Ectodermal cell (in vitro differentiated cells): ENCODE results near the gene SLC6A11.

Experiments used
- H3K27ac ChIP-seq: 2 replicates; pipeline ENCODE4 v1.7.0; 2013; ENCODE audit warnings: mild to moderate bottlenecking, low read depth, low read length; ENCODE audit not compliant: insufficient read depth, poor library complexity, severe bottlenecking
- H3K27me3 ChIP-seq: 2 replicates; pipeline ENCODE4 v1.7.0; 2013; ENCODE audit warnings: mild to moderate bottlenecking, low read length; ENCODE audit not compliant: insufficient read depth, control insufficient read depth, poor library complexity, severe bottlenecking
- H3K36me3 ChIP-seq: one replicate; pipeline ENCODE4 v1.7.0; 2013; ENCODE audit warnings: low read length; ENCODE audit not compliant: control insufficient read depth, insufficient read depth
- H3K4me1 ChIP-seq: one replicate; pipeline ENCODE4 v1.7.0; 2013; ENCODE audit warnings: low read length; ENCODE audit not compliant: control insufficient read depth, insufficient read depth
- H3K4me3 ChIP-seq: 2 replicates; pipeline ENCODE4 v1.7.0; 2013; ENCODE audit warnings: low read depth, low read length, control low read depth; ENCODE audit not compliant: insufficient read depth
- H3K9me3 ChIP-seq: 2 replicates; pipeline ENCODE4 v1.7.0; 2013; ENCODE audit warnings: mild to moderate bottlenecking, low read length, moderate library complexity; ENCODE audit not compliant: control insufficient read depth
- WGBS, 2 experiments: methylation state at CpG; one replicate each; pipeline ENCODE4 v1.1.7; 2013; ENCODE audit warnings: missing lambda C conversion rate in 2 of 2; 5-methylcytosine and 5-hydroxymethylcytosine counted together

Gene SLC6A11

GRCh38 chr3:10960255-10960654 is 144.2 kb downstream of the SLC6A11 start:
- Histone ChIP-seq H3K36me3 (no peaks in the 10 kb centered on the region), H3K27me3 (no peaks in the 10 kb centered on the region), H3K4me3 (no peak overlapping the region), H3K4me1 (no peaks in the 10 kb centered on the region), H3K27ac (no peak overlapping the region), H3K9me3 (no peaks in the 10 kb centered on the region)
- WGBS, 2 experiments = 89 to 92% methylated on average over 6 of the region's 6 CpGs

DNA sequence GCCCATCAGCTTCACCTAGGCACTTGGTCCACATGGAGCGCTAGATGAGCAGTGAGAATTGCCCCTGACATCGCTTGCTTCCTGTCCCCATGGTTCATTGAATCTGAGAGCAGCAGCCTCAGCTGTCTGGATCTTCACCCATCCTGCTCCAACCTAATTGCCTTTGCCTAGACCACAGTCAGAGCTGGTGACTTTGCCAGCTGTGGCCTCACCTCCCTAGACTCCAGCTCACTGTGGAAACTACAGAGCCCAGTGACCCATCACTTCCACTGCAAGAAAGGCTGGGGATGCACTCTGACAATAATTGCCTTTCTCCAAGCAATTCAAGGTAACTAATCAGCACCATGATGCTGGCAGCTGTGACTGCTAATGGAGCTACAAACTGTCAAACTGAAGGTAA is 145.9 kb downstream of the SLC6A11 start:
- H3K27me3 ChIP-seq = no peaks in the 10 kb centered on the region
- H3K4me1 ChIP-seq = no peaks in the 10 kb centered on the region
- WGBS, 2 experiments = 87 to 90% methylated on average over 2 of the region's 2 CpGs
- H3K4me3 ChIP-seq = no peak overlapping the region
- H3K9me3 ChIP-seq = no peaks in the 10 kb centered on the region
- no peaks in the 10 kb centered on the region for H3K36me3 ChIP-seq
- H3K27ac ChIP-seq = no peak overlapping the region

- H3K27ac ChIP-seq = no peak overlapping the region
Measured at GRCh38 chr3:10962481-10963036, 146.5 kb downstream of the SLC6A11 start.

GRCh38 chr3:10964537-10965167 is 148.6 kb downstream of the SLC6A11 start:
- 53 to 64% methylated on average over 5 to 6 of the region's 6 CpGs for WGBS, 2 experiments
- H3K4me3 ChIP-seq = no peak overlapping the region
- H3K27me3 ChIP-seq = no peaks in the 10 kb centered on the region
- no peaks in the 10 kb centered on the region for H3K36me3 ChIP-seq
- H3K9me3 ChIP-seq = no peaks in the 10 kb centered on the region
- H3K4me1 ChIP-seq = no peaks in the 10 kb centered on the region
- no peak overlapping the region for H3K27ac ChIP-seq

More at GRCh38 chr3:10962481-10963036, 146.5 kb downstream of the SLC6A11 start:
- Histone ChIP-seq H3K9me3 (no peaks in the 10 kb centered on the region), H3K36me3 (no peaks in the 10 kb centered on the region), H3K27me3 (no peaks in the 10 kb centered on the region), H3K4me3 (no peak overlapping the region), H3K4me1 (no peaks in the 10 kb centered on the region)
- WGBS, 2 experiments = 74 to 76% methylated on average over 4 to 5 of the region's 5 CpGs

DNA sequence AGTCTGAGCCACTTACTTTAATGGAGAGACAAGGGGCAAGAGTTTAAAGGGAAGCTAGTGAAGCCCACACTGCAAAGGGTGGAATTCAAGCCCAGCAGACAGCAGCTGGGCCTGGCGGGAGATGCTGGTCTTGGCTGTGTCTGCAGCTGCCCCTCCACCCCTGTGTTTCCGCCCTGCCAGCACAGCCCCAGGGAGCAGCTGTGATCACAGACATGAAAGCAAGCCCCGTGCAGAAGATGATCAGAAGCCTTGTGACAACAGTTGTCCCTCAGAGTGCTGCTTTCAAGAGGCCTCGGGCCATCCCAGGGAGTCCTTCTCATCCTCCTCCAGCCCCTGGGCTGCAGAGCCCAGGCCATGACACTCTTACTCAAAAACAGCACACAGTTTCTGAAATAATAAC is 152.4 kb downstream of the SLC6A11 start:
- H3K4me3 ChIP-seq = no peak overlapping the region
- no peaks in the 10 kb centered on the region for H3K27me3 ChIP-seq
- H3K4me1 ChIP-seq = no peaks in the 10 kb centered on the region
- 14 to 19% methylated on average over 4 of the region's 4 CpGs for WGBS, 2 experiments
- H3K27ac ChIP-seq = no peak overlapping the region
- no peaks in the 10 kb centered on the region for H3K36me3 ChIP-seq
- no peaks in the 10 kb centered on the region for H3K9me3 ChIP-seq

- H3K9me3 ChIP-seq = no peaks in the 10 kb centered on the region
- H3K4me1 ChIP-seq = no peaks in the 10 kb centered on the region
- no peaks in the 10 kb centered on the region for H3K36me3 ChIP-seq
- no peak overlapping the region for H3K27ac ChIP-seq
- no peaks in the 10 kb centered on the region for H3K27me3 ChIP-seq
- 89 to 96% methylated on average over 5 of the region's 5 CpGs for WGBS, 2 experiments
- no peak overlapping the region for H3K4me3 ChIP-seq
Measured at GRCh38 chr3:10970306-10970960, 154.4 kb downstream of the SLC6A11 start.

GRCh38 chr3:10972072-10972782 is 156.2 kb downstream of the SLC6A11 start:
- no peak overlapping the region for H3K4me3 ChIP-seq
- H3K36me3 ChIP-seq = no peaks in the 10 kb centered on the region
- no peaks in the 10 kb centered on the region for H3K9me3 ChIP-seq
- H3K4me1 ChIP-seq = no peaks in the 10 kb centered on the region
- H3K27me3 ChIP-seq = no peaks in the 10 kb centered on the region
- WGBS, 2 experiments = 56 to 61% methylated on average over 10 of the region's 10 CpGs
- H3K27ac ChIP-seq = no peak overlapping the region

DNA sequence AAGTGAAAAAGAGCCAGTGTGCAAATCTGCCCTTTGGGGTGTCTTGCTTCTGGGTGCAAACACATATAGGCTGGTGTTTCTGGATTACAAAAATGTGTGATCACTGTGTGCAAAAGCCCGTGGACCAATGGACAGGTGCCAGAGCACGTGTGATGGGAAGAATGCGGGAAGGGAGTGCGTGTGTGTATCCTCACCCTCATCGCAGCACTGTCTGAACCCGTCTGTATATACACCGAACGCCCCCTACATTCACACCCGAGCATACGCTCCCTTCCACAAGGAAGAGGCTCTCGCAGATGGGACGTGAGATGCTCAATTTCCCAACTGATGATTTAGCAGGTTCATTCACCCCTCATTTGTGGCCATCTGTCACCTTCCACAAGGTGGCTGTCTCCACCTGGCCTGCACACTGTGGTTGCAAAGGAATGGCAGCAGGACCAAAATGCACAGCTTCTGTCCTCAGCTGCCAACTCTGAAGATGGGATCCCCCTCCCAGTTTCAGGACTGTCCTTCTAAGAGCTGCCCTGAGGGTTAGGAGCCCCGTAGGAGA is 157.1 kb downstream of the SLC6A11 start:
- no peak overlapping the region for H3K27ac ChIP-seq
- WGBS, 2 experiments = 90 to 93% methylated on average over 13 of the region's 13 CpGs
- H3K9me3 ChIP-seq = no peaks in the 10 kb centered on the region
- H3K36me3 ChIP-seq = no peaks in the 10 kb centered on the region
- no peaks in the 10 kb centered on the region for H3K27me3 ChIP-seq
- H3K4me3 ChIP-seq = no peak overlapping the region
- peaks cover 6% of the 10 kb centered on the region for H3K4me1 ChIP-seq

- Histone ChIP-seq H3K4me1 (peaks cover 8% of the 10 kb centered on the region), H3K4me3 (no peak overlapping the region), H3K36me3 (no peaks in the 10 kb centered on the region), H3K27ac (no peak overlapping the region), H3K9me3 (no peaks in the 10 kb centered on the region), H3K27me3 (no peaks in the 10 kb centered on the region)
- 83 to 85% methylated on average over 7 of the region's 7 CpGs for WGBS, 2 experiments
Measured at GRCh38 chr3:10974131-10974530, 158.1 kb downstream of the SLC6A11 start.
